SK-N-SH (cell line): ENCODE data around the gene ACACA. TPM values are rescaled to one million over a fixed set of nuclear protein-coding genes. Genes with fewer than 3 reads are reported as not detected.

Source experiments
- CTCF ChIA-PET: fragments of 300-600, 350-600 bp; formaldehyde crosslinking; extraction: SDS; loops from one replicate; lab custom pipeline; 2021; lab: Yijun Ruan, JAX
- POLR2A ChIA-PET: fragments of 350-600 bp; sonication (Branson Sonifier 250); formaldehyde crosslinking; extraction: SDS; loops from one replicate; lab custom pipeline; 2020; ENCODE audit warnings: antibody characterized with exemption, inconsistent platforms; lab: Yijun Ruan, JAX
- DNase-seq: peaks from one replicate; pipeline ENCODE4 v3.0.0; 2012
- H2AFZ ChIP-seq: fragments of 200-600 bp; sonication (generic); 2 replicates; pipeline ENCODE4 v1.8.1; 2016; ENCODE audit warnings: antibody characterized with exemption, mild to moderate bottlenecking, low read depth
- H3F3A ChIP-seq: fragments of 200-600 bp; sonication (generic); replicated peaks from 2 replicates; pipeline ENCODE3; 2016; ENCODE audit warnings: antibody characterized with exemption, mild to moderate bottlenecking; ENCODE audit not compliant: insufficient read depth
- H3K27ac ChIP-seq, 2 experiments: fragments of 200-500 bp in 1 of 2; fragments of 200-600 bp in 1 of 2; sonication (Bioruptor generic) in 1 of 2; sonication (generic), shearing (Covaris generic) in 1 of 2; 2 replicates each; pipeline versions ENCODE4 v1.5.1 to v1.6.1; 2014 to 2016; ENCODE audit warnings: low read depth in 2 of 2, inconsistent platforms in 1 of 2, low read length in 1 of 2, mild to moderate bottlenecking in 1 of 2, mixed read lengths in 1 of 2
- H3K27me3 ChIP-seq: fragments of 200-600 bp; sonication (generic), shearing (Covaris generic); 2 replicates; pipeline ENCODE4 v1.6.1; 2016; ENCODE audit warnings: mixed run types; ENCODE audit not compliant: insufficient read depth
- H3K36me3 ChIP-seq, 2 experiments: fragments of 200-500 bp in 1 of 2; fragments of 200-600 bp in 1 of 2; sonication (Bioruptor generic) in 1 of 2; sonication (generic) in 1 of 2; replicated peaks in 1 of 2; 2 replicates each; pipeline versions ENCODE3 to v1.5.1; 2014 to 2016; ENCODE audit warnings: low read length in 1 of 2, mild to moderate bottlenecking in 1 of 2; ENCODE audit not compliant: insufficient read depth in 2 of 2, control insufficient read depth in 1 of 2
- H3K4me1 ChIP-seq, 2 experiments: fragments of 200-500 bp in 1 of 2; fragments of 200-600 bp in 1 of 2; sonication (Bioruptor generic) in 1 of 2; sonication (generic), shearing (Covaris generic) in 1 of 2; 2 replicates each; pipeline versions ENCODE4 v1.5.1 to v1.6.1; 2014 to 2016; ENCODE audit warnings: low read depth in 1 of 2, low read length in 1 of 2, mixed run types in 1 of 2; ENCODE audit not compliant: insufficient read depth in 2 of 2, control insufficient read depth in 1 of 2
- H3K4me2 ChIP-seq: fragments of 200-600 bp; sonication (generic), shearing (Covaris generic); 2 replicates; pipeline ENCODE4 v1.6.1; 2017; ENCODE audit warnings: mixed run types
- H3K4me3 ChIP-seq, 2 experiments: fragments of 200-500 bp in 1 of 2; fragments of 200-600 bp in 1 of 2; sonication (Bioruptor generic) in 1 of 2; sonication (generic), shearing (Covaris generic) in 1 of 2; 2 replicates each; pipeline versions ENCODE4 v1.5.1 to v1.8.1; 2014 to 2016; ENCODE audit warnings: low read depth in 2 of 2, inconsistent platforms in 1 of 2, low read length in 1 of 2, mild to moderate bottlenecking in 1 of 2, mixed read lengths in 1 of 2, moderate library complexity in 1 of 2
- H3K79me2 ChIP-seq: fragments of 200-600 bp; sonication (generic); 2 replicates; pipeline ENCODE4 v1.8.1; 2017; ENCODE audit warnings: mild to moderate bottlenecking; ENCODE audit not compliant: insufficient read depth
- H3K9ac ChIP-seq: fragments of 200-600 bp; sonication (generic); 2 replicates; pipeline ENCODE4 v1.6.1; 2017; ENCODE audit warnings: mixed run types
- H3K9me2 ChIP-seq: fragments of 200-600 bp; sonication (generic); 2 replicates; pipeline ENCODE4 v1.6.1; 2017; ENCODE audit warnings: mixed run types
- H3K9me3 ChIP-seq: fragments of 200-600 bp; sonication (generic); 2 replicates; pipeline ENCODE4 v1.6.1; 2017; ENCODE audit warnings: mixed run types, mild to moderate bottlenecking, moderate library complexity
- H4K20me1 ChIP-seq: fragments of 200-600 bp; sonication (generic); 2 replicates; pipeline ENCODE4 v1.6.1; 2017; ENCODE audit warnings: mild to moderate bottlenecking, mixed run types; ENCODE audit not compliant: insufficient read depth
- ELF1 ChIP-seq: IDR thresholded peaks from 2 replicates; pipeline ENCODE4 v1.4.0; 2012
- EZH2phosphoT487 ChIP-seq: fragments of 200-600 bp; sonication (generic); IDR thresholded peaks from 2 replicates; pipeline ENCODE4 v1.6.1; 2017; ENCODE audit warnings: low read depth, mixed run types, mild to moderate bottlenecking, antibody characterized with exemption, moderate library complexity, borderline replicate concordance
- FOXJ3 ChIP-seq: sonication (generic); formaldehyde crosslinking; IDR thresholded peaks from 2 replicates; pipeline ENCODE4 v1.5.1; 2020; ENCODE audit warnings: mild to moderate bottlenecking, missing genetic modification reagents
- GABPA ChIP-seq: IDR thresholded peaks from 2 replicates; pipeline ENCODE4 v1.4.0; 2012; ENCODE audit warnings: low read depth, mild to moderate bottlenecking
- JUND ChIP-seq: IDR thresholded peaks from 2 replicates; pipeline ENCODE4 v1.4.0; 2012
- MXI1 ChIP-seq: IDR thresholded peaks from 2 replicates; pipeline ENCODE4 v1.6.1; 2012; ENCODE audit warnings: mild to moderate bottlenecking, low read depth, low read length, improper control_type of control experiment
- NFIC ChIP-seq: IDR thresholded peaks from 2 replicates; pipeline ENCODE4 v1.4.0; 2012; ENCODE audit warnings: borderline replicate concordance
- POLR2AphosphoS5 ChIP-seq: IDR thresholded peaks from 2 replicates; pipeline ENCODE4 v1.6.1; 2012; ENCODE audit warnings: low read depth, low read length
- SMC3 ChIP-seq: IDR thresholded peaks from 2 replicates; pipeline ENCODE4 v1.6.1; 2012; ENCODE audit warnings: low read depth, low read length, improper control_type of control experiment
- TCF12 ChIP-seq: IDR thresholded peaks from 2 replicates; pipeline ENCODE4 v1.4.0; 2012
- ZBTB33 ChIP-seq: IDR thresholded peaks from 2 replicates; pipeline ENCODE4 v1.4.0; 2012; ENCODE audit warnings: low read depth, borderline replicate concordance
- WGBS: methylation state at CpG from one replicate; pipeline ENCODE4 v1.1.6; 2017; ENCODE audit warnings: low lambda C conversion rate; 5-methylcytosine and 5-hydroxymethylcytosine counted together
- polyA plus RNA-seq, 3 experiments: library from polyadenylated mRNA; depleted of rRNA; stranded (reverse); fragments of >200 nt; gene quantifications; 2 replicates each; pipeline ENCODE4 v1.2.3, GENCODE V29; 2012
- TF ChIP-seq, protein P1 (sequence below): IDR thresholded peaks from 2 replicates; pipeline ENCODE4 v1.4.0; 2012; ENCODE audit warnings: low read depth, borderline replicate concordance
- TF ChIP-seq, protein P2 (sequence below): IDR thresholded peaks from 2 replicates; pipeline ENCODE4 v1.6.1; 2012; ENCODE audit warnings: mild to moderate bottlenecking, low read depth, low read length, moderate library complexity

ACACA gene
- polyA plus RNA-seq, 1 of the 3 experiments (the other 2 are of a cell fraction): 27.2 TPM

GRCh38 chr17:37365589-37365988 lies 41.0 kb downstream of the ACACA start:
- no peaks in the 10 kb centered on the region for H3K79me2 ChIP-seq
- H2AFZ ChIP-seq: no peak overlapping the region
- no peaks in the 10 kb centered on the region for H3K9me2 ChIP-seq
- TF ChIP-seq, protein P1, sequence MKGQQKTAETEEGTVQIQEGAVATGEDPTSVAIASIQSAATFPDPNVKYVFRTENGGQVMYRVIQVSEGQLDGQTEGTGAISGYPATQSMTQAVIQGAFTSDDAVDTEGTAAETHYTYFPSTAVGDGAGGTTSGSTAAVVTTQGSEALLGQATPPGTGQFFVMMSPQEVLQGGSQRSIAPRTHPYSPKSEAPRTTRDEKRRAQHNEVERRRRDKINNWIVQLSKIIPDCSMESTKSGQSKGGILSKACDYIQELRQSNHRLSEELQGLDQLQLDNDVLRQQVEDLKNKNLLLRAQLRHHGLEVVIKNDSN: no peak
- TF ChIP-seq ZBTB33 (no peak), FOXJ3 (no peak), GABPA (no peak), ELF1 (no peak), JUND (no peak), NFIC (no peak), POLR2AphosphoS5 (no peak), SMC3 (no peak), MXI1 (no peak), TCF12 (no peak), EZH2phosphoT487 (no peak)
- TF ChIP-seq, protein P2, sequence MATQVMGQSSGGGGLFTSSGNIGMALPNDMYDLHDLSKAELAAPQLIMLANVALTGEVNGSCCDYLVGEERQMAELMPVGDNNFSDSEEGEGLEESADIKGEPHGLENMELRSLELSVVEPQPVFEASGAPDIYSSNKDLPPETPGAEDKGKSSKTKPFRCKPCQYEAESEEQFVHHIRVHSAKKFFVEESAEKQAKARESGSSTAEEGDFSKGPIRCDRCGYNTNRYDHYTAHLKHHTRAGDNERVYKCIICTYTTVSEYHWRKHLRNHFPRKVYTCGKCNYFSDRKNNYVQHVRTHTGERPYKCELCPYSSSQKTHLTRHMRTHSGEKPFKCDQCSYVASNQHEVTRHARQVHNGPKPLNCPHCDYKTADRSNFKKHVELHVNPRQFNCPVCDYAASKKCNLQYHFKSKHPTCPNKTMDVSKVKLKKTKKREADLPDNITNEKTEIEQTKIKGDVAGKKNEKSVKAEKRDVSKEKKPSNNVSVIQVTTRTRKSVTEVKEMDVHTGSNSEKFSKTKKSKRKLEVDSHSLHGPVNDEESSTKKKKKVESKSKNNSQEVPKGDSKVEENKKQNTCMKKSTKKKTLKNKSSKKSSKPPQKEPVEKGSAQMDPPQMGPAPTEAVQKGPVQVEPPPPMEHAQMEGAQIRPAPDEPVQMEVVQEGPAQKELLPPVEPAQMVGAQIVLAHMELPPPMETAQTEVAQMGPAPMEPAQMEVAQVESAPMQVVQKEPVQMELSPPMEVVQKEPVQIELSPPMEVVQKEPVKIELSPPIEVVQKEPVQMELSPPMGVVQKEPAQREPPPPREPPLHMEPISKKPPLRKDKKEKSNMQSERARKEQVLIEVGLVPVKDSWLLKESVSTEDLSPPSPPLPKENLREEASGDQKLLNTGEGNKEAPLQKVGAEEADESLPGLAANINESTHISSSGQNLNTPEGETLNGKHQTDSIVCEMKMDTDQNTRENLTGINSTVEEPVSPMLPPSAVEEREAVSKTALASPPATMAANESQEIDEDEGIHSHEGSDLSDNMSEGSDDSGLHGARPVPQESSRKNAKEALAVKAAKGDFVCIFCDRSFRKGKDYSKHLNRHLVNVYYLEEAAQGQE: no peak
- TF ChIP-seq, all 33 proteins: peak for 0
- Histone ChIP-seq H3K27ac (no peak overlapping the region), H3K9me3 (no peaks in the 10 kb centered on the region), H3K4me2 (no peak overlapping the region), H3K4me3 (no peak overlapping the region), H3K27me3 (no peaks in the 10 kb centered on the region), H4K20me1 (no peaks in the 10 kb centered on the region), H3F3A (no peaks in the 10 kb centered on the region), H3K4me1 (no peaks in the 10 kb centered on the region), H3K36me3 (no peaks in the 10 kb centered on the region), H3K9ac (no peak overlapping the region)
- 55% methylated on average over 1 of the region's 1 CpG for WGBS
- ChIA-PET POLR2A (no interaction called here), CTCF (interaction anchor here (0.7 to 2.5 kb wide), 2 partner anchors 8 to 10 kb away, joined by 3 to 7 read pairs; partner anchors contain the start of gene C17orf78)
- no peak for DNase-seq
